Keratinocyte (primary cell): Measurements from ENCODE around the gene CCL26.

Experiments used
- CTCF ChIP-seq, 3 experiments: IDR thresholded peaks in 1 of 3; conservative IDR thresholded peaks in 1 of 3; optimal IDR thresholded peaks in 1 of 3; 2 replicates in 2 of 3; 3 replicates in 1 of 3; pipeline versions ENCODE3 to v1.5.1; 2011; ENCODE audit warnings: low read length in 3 of 3, mild to moderate bottlenecking in 3 of 3, moderate library complexity in 2 of 3, control low read depth in 1 of 3, inconsistent platforms in 1 of 3; ENCODE audit not compliant: insufficient read depth in 2 of 3; ENCODE audit errors: extremely low read depth in 1 of 3
- EZH2 ChIP-seq: IDR thresholded peaks from one replicate; pipeline ENCODE4 v1.6.1; 2012; ENCODE audit warnings: inconsistent platforms, mild to moderate bottlenecking, low read length, moderate library complexity

- TF ChIP-seq CTCF (optimal IDR thresholded peaks at IDR 0.05 in 1 of 3, IDR thresholded peaks at IDR 0.05 in 1 of 3, conservative IDR thresholded peaks at IDR 0.05 in 1 of 3; ENCODE audit: extremely low read depth in 1 of 3, insufficient read depth in 2 of 3, low read length in 3 of 3) (no peak), EZH2 (no peak)
Measured at GRCh38 chr7:75719626-75720025, 52.4 kb downstream of the CCL26 start.
